Activated naive CD8-positive, alpha-beta T cell treated with anti-CD3 and anti-CD28 coated beads, Interleukin-2, amount 50 U/mL, for 24 hours (primary cell): Measurements from ENCODE around the gene LMO7.
"Not testable (repeated sequence)": the region's sequence is repeated elsewhere in the genome, so short reads cannot be mapped to it uniquely, and the experiment has no call there.

Source experiments
- ATAC-seq: fragments of 150-1000 bp; cut with Tn5 transposase; one replicate; pipeline ENCODE4 v1.10.0; 2021
- DNase-seq: peaks from one replicate; pipeline ENCODE4 v3.0.0; 2021
- H3K27ac Mint-ChIP-seq: one replicate; pipeline ENCODE4 v1.8.0; 2021; ENCODE audit warnings: mild to moderate bottlenecking, mixed read lengths
- H3K27me3 Mint-ChIP-seq: one replicate; pipeline ENCODE4 v1.8.0; 2021; ENCODE audit warnings: mixed read lengths
- H3K36me3 Mint-ChIP-seq: one replicate; pipeline ENCODE4 v1.8.0; 2021; ENCODE audit warnings: low read depth, mixed read lengths
- H3K4me1 Mint-ChIP-seq: one replicate; pipeline ENCODE4 v1.8.0; 2021; ENCODE audit warnings: mixed read lengths
- H3K4me3 Mint-ChIP-seq: one replicate; pipeline ENCODE4 v1.8.0; 2021; ENCODE audit warnings: mild to moderate bottlenecking, moderate library complexity, mixed read lengths
- H3K9me3 Mint-ChIP-seq: one replicate; pipeline ENCODE4 v1.8.0; 2021; ENCODE audit warnings: mixed read lengths

The LMO7 gene

GRCh38 chr13:75725736-75726135, 89.6 kb downstream of the LMO7 start:
- no peak for DNase-seq
- Mint-ChIP-seq H3K27me3 (no peaks in the 10 kb centered on the region), H3K36me3 (peaks cover 2% of the 10 kb centered on the region), H3K4me1 (no peaks in the 10 kb centered on the region), H3K9me3 (no peaks in the 10 kb centered on the region), H3K27ac (no peak overlapping the region), H3K4me3 (no peak overlapping the region)
- ATAC-seq, result no peak

DNA sequence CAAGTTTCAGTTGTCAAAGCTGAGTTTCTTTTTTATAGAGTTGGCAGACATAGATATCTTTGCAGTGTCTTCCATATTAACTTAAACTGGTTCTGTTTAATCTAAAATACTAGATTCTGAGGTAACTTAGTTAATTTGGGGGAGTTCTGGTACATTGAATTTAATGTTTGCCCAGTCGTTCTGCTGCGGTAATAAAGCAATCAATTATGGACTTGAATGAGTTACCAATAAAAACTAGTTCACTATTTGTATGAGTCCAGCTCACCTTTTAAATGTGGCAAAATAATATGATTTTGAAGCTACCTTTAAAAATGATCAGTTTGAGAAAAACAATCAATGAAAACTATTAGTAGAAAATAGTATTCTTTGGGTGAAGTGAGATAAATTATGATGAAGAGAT, 90.2 kb downstream of the LMO7 start:
- peaks cover 6% of the 10 kb centered on the region for H3K36me3 Mint-ChIP-seq
- DNase-seq (no peak), ATAC-seq (no peak)
- no peak overlapping the region for H3K4me3 Mint-ChIP-seq
- H3K4me1 Mint-ChIP-seq, result no peaks in the 10 kb centered on the region
- H3K27ac Mint-ChIP-seq, result no peak overlapping the region
- no peaks in the 10 kb centered on the region for H3K27me3 Mint-ChIP-seq
- H3K9me3 Mint-ChIP-seq, result no peaks in the 10 kb centered on the region

GRCh38 chr13:75733113-75733512, 97.0 kb downstream of the LMO7 start:
- ATAC-seq, H3K4me3 Mint-ChIP-seq, H3K27me3 Mint-ChIP-seq, H3K4me1 Mint-ChIP-seq, H3K27ac Mint-ChIP-seq, DNase-seq: not testable (repeated sequence)
- peaks cover 14% of the 10 kb centered on the region for H3K36me3 Mint-ChIP-seq
- H3K9me3 Mint-ChIP-seq, result peaks cover 12% of the 10 kb centered on the region

- H3K9me3 Mint-ChIP-seq, result peaks cover 12% of the 10 kb centered on the region
- ATAC-seq, result no peak
- H3K4me3 Mint-ChIP-seq, result no peak overlapping the region
- H3K36me3 Mint-ChIP-seq, result peaks cover 9% of the 10 kb centered on the region
- H3K27ac Mint-ChIP-seq, result no peak overlapping the region
- H3K4me1 Mint-ChIP-seq, result peaks cover 4% of the 10 kb centered on the region
- no peak for DNase-seq
- no peaks in the 10 kb centered on the region for H3K27me3 Mint-ChIP-seq
Measured at GRCh38 chr13:75736173-75736572, 100.0 kb downstream of the LMO7 start.

GRCh38 chr13:75738841-75739240, 102.7 kb downstream of the LMO7 start:
- Mint-ChIP-seq H3K27me3 (no peaks in the 10 kb centered on the region), H3K27ac (no peak overlapping the region), H3K36me3 (peaks cover 2% of the 10 kb centered on the region), H3K4me3 (no peak overlapping the region), H3K4me1 (peaks cover 4% of the 10 kb centered on the region), H3K9me3 (peaks cover 13% of the 10 kb centered on the region)
- DNase-seq (no peak), ATAC-seq (no peak)

DNA sequence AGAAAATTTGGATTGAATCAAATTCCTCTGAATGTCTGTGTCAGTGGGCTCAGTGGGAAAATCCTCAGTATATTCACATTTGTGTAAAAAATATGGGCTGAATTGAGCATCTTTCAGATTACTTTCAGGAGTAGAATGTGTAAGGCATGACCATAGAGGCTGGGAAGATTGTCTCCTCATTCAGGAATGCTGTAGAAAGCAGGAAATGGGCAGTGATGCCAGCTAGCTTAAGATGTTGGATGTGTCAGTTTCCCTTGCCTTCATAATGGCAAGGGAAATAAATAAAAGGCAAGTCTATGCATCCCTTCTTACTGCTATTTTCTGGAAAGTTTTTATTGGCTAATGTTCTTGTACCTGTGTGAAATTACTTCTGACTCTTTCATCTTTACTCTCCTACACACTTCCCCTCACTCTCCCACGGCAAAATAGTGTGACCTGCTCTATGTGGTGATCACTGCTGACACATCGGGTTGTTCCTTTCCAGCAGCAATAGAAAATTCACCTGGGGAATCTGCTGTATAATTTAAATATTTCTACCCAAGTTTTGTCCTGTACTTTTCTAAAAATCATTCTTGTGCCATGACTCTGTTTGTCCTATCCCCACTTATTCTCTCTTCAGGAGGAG, 103.2 kb downstream of the LMO7 start:
- H3K36me3 Mint-ChIP-seq, result no peaks in the 10 kb centered on the region
- peaks cover 4% of the 10 kb centered on the region for H3K4me1 Mint-ChIP-seq
- DNase-seq (no peak), ATAC-seq (no peak)
- no peak overlapping the region for H3K27ac Mint-ChIP-seq
- H3K9me3 Mint-ChIP-seq, result peaks cover 11% of the 10 kb centered on the region
- H3K27me3 Mint-ChIP-seq, result no peaks in the 10 kb centered on the region
- no peak overlapping the region for H3K4me3 Mint-ChIP-seq

DNA sequence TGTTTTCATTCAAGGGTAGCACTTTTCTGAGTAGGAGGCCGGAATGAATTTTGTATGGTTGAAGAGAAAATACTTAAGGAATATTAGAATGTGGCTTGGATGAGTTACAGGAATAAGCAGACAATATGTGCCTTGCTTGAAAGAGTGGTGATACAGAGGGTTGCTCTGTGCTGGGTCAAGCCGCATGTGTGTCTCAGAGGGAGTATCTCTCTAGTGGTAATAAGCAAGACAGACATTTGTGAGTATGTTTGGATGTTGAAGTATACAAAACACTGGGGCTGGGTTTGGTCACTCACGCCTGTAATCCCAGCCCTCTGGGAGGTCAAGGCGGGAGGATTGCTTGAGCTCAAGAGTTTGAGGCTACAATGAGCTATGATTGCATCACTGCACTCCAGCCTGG, 103.9 kb downstream of the LMO7 start:
- Mint-ChIP-seq H3K36me3 (no peaks in the 10 kb centered on the region), H3K27ac (no peak overlapping the region), H3K9me3 (peaks cover 11% of the 10 kb centered on the region), H3K27me3 (no peaks in the 10 kb centered on the region), H3K4me1 (peaks cover 4% of the 10 kb centered on the region), H3K4me3 (no peak overlapping the region)
- ATAC-seq (no peak), DNase-seq (no peak)

DNA sequence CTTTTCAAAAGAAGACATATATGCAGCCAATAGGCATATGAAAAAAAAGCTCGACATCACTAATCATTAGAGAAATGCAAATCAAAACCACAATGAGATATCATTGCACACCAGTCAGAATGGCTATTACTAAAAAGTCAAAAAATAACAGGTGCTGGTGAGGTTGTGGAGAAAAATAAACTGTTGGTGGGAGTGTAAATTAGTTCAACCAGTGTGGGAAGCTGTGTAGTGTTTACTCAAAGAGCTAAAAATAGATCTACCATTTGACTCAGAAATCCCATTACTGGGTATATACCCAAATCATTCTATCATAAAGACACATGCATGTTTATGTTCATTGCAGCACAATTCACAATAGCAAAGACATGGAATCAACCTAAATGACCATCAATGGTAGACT, 106.9 kb downstream of the LMO7 start:
- H3K4me1 Mint-ChIP-seq, H3K4me3 Mint-ChIP-seq: not testable (repeated sequence)

DNA sequence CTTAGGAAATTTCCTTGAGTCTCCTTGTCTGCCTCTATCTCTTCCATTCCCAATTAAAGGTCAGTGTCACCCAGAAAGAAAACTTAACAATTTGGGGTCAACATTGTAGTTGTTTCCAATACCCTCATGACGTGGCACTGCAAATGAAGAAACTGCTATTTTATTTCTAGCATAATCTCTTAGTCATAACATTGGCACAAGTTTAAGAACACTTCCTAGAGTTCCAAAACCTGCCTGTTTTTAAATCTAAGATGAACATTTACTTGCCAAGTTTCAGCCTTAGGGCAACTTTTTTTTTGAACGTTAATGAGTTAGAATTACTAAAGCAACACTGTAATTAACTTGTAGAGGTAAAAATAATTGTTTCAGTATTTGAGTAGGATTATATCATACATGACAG, 108.0 kb downstream of the LMO7 start:
- Mint-ChIP-seq H3K36me3 (no peaks in the 10 kb centered on the region), H3K4me1 (peaks cover 4% of the 10 kb centered on the region), H3K4me3 (no peak overlapping the region), H3K9me3 (peaks cover 11% of the 10 kb centered on the region), H3K27me3 (no peaks in the 10 kb centered on the region), H3K27ac (no peak overlapping the region)
- ATAC-seq (no peak), DNase-seq (no peak)

More for the DNA sequence above, 106.9 kb downstream of the LMO7 start:
- H3K27ac Mint-ChIP-seq, ATAC-seq, DNase-seq, H3K27me3 Mint-ChIP-seq, H3K36me3 Mint-ChIP-seq: not testable (repeated sequence)
- peaks cover 11% of the 10 kb centered on the region for H3K9me3 Mint-ChIP-seq

- no peak for ATAC-seq
- DNase-seq, result no peak
- H3K4me1 Mint-ChIP-seq, result no peaks in the 10 kb centered on the region
- H3K27me3 Mint-ChIP-seq, result no peaks in the 10 kb centered on the region
- no peak overlapping the region for H3K27ac Mint-ChIP-seq
- H3K36me3 Mint-ChIP-seq, result no peaks in the 10 kb centered on the region
- peaks cover 11% of the 10 kb centered on the region for H3K9me3 Mint-ChIP-seq
- H3K4me3 Mint-ChIP-seq, result no peak overlapping the region
Measured at GRCh38 chr13:75745387-75745786, 109.3 kb downstream of the LMO7 start.

- no peaks in the 10 kb centered on the region for H3K27me3 Mint-ChIP-seq
- H3K4me3 Mint-ChIP-seq, result no peak overlapping the region
- ATAC-seq (no peak), DNase-seq (no peak)
- peaks cover 12% of the 10 kb centered on the region for H3K9me3 Mint-ChIP-seq
- H3K36me3 Mint-ChIP-seq, result peaks cover 9% of the 10 kb centered on the region
- no peaks in the 10 kb centered on the region for H3K4me1 Mint-ChIP-seq
- H3K27ac Mint-ChIP-seq, result no peak overlapping the region
Measured at GRCh38 chr13:75748874-75749273, 112.7 kb downstream of the LMO7 start.

- ATAC-seq, result no peak
- no peak for DNase-seq
- no peaks in the 10 kb centered on the region for H3K27me3 Mint-ChIP-seq
- no peak overlapping the region for H3K4me3 Mint-ChIP-seq
- H3K4me1 Mint-ChIP-seq, result no peaks in the 10 kb centered on the region
- no peak overlapping the region for H3K27ac Mint-ChIP-seq
- H3K9me3 Mint-ChIP-seq, result peaks cover 18% of the 10 kb centered on the region
- peaks cover 12% of the 10 kb centered on the region for H3K36me3 Mint-ChIP-seq
Measured at GRCh38 chr13:75749407-75749806, 113.3 kb downstream of the LMO7 start.

DNA sequence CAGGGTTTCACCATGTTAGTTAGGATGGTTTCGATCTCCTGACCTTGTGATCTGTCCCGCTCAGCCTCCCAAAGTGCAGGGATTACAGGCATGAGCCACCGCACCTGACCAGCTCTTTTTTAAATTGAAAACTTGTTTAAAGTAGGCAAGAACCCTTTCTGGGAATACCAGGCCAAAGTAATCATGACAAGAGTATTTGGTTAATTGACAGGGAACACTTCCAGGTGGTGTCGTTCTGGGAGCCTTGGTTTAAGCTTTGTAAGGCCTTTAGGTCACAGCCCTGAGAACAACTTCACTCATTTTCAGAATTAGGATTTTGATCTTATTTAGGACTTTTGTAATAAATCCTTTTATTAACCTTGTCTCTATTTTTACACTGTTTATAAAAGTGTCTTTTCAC, 115.2 kb downstream of the LMO7 start:
- Mint-ChIP-seq H3K4me1 (peaks cover 3% of the 10 kb centered on the region), H3K36me3 (peaks cover 14% of the 10 kb centered on the region), H3K9me3 (peaks cover 21% of the 10 kb centered on the region), H3K27ac (no peak overlapping the region), H3K4me3 (no peak overlapping the region), H3K27me3 (no peaks in the 10 kb centered on the region)
- DNase-seq, result no peak
- no peak for ATAC-seq

DNA sequence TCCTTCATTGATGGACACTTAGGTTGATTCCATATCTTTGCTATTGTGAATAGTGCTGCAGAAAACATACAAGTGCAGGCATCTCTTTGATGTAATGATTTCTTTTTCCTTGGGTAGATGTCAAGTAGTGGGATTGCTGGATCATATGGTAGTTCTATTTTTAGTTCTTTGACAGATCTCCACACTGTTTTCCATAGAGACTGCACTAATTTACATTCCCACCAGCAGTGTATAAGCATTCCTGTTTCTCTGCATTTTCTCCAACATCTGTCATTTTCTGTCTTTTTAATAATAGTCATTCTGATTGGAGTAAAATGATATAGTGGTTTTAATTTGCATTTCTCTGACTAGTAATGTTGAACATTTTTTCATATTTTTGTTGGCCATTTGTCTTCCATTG, 116.7 kb downstream of the LMO7 start:
- Mint-ChIP-seq H3K9me3 (peaks cover 21% of the 10 kb centered on the region), H3K4me1 (peaks cover 13% of the 10 kb centered on the region)

GRCh38 chr13:75754936-75755335, 118.8 kb downstream of the LMO7 start:
- peaks cover 21% of the 10 kb centered on the region for H3K9me3 Mint-ChIP-seq
- no peak overlapping the region for H3K4me3 Mint-ChIP-seq
- H3K36me3 Mint-ChIP-seq, result peaks cover 14% of the 10 kb centered on the region
- no peak for ATAC-seq
- no peaks in the 10 kb centered on the region for H3K27me3 Mint-ChIP-seq
- DNase-seq, result no peak
- H3K4me1 Mint-ChIP-seq, result peaks cover 17% of the 10 kb centered on the region
- H3K27ac Mint-ChIP-seq, result no peak overlapping the region

More for the DNA sequence above, 116.7 kb downstream of the LMO7 start:
- Mint-ChIP-seq H3K27me3 (no peaks in the 10 kb centered on the region), H3K36me3 (peaks cover 14% of the 10 kb centered on the region), H3K27ac (no peak overlapping the region), H3K4me3 (no peak overlapping the region)
- ATAC-seq (no peak), DNase-seq (no peak)

- H3K36me3 Mint-ChIP-seq, result peaks cover 14% of the 10 kb centered on the region
- DNase-seq, result no peak
- H3K27me3 Mint-ChIP-seq, result no peaks in the 10 kb centered on the region
- no peak overlapping the region for H3K4me3 Mint-ChIP-seq
- H3K9me3 Mint-ChIP-seq, result peaks cover 21% of the 10 kb centered on the region
- H3K27ac Mint-ChIP-seq, result no peak overlapping the region
- ATAC-seq, result no peak
- peaks cover 38% of the 10 kb centered on the region for H3K4me1 Mint-ChIP-seq
Measured at GRCh38 chr13:75757336-75757735, 121.2 kb downstream of the LMO7 start.
